NB4 (cell line): ENCODE results near the gene SNTB2.

Experiments
- DNase-seq: peaks from one replicate; pipeline ENCODE4 v3.0.0; 2010; ENCODE audit warnings: low read depth
- H3K4me3 ChIP-seq: one replicate; pipeline ENCODE4 v1.5.1; 2011; ENCODE audit warnings: mild to moderate bottlenecking, low read depth, low read length, moderate library complexity
- CTCF ChIP-seq: IDR thresholded peaks from one replicate; pipeline ENCODE4 v1.5.1; 2012; ENCODE audit warnings: low read depth, low read length
- MYC ChIP-seq: IDR thresholded peaks from 2 replicates; pipeline ENCODE4 v1.6.1; 2011; ENCODE audit warnings: low read depth, low read length
- POLR2A ChIP-seq: IDR thresholded peaks from 2 replicates; pipeline ENCODE4 v1.6.1; 2011; ENCODE audit warnings: mild to moderate bottlenecking; ENCODE audit not compliant: insufficient read length; ENCODE audit errors: extremely low read depth
- TF ChIP-seq, protein P1 (sequence below): IDR thresholded peaks from 2 replicates; pipeline ENCODE4 v1.6.1; 2011; ENCODE audit warnings: low read depth, low read length

Gene SNTB2

DNA sequence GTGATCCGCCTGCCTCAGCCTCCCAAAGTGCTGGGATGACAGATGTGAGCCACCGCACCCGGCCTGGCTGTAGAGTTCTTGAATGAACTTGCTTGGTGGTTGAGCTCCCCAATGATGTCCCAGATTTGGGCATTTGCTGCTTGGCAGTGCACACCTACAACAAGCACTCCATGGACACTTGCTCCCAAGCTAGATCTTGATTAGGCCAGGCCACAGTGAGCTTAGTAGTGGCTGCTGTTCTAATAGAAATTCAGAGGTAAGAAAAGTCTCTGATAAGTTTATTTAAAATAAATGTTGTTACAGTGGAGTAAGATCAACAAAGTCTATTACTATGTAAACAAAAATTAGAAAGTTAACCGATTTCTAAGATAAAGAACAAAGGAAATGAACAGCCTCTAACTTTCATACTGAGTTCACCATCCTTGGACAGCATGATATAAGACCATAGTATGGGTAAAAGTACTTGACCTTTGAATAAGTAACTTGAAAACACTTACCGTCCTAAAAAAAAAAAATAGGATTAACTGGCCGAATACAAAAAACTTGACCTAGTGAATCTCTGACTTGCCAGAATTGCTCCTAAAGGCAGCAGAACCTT, 163.7 kb downstream of the SNTB2 start:
- no peak for TF ChIP-seq CTCF
- no peak for TF ChIP-seq MYC
- TF ChIP-seq, protein P1, sequence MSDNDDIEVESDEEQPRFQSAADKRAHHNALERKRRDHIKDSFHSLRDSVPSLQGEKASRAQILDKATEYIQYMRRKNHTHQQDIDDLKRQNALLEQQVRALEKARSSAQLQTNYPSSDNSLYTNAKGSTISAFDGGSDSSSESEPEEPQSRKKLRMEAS: no peak
- TF ChIP-seq POLR2A: no peak
- H3K4me3 ChIP-seq: no peak overlapping the region
- no peak for DNase-seq

DNA sequence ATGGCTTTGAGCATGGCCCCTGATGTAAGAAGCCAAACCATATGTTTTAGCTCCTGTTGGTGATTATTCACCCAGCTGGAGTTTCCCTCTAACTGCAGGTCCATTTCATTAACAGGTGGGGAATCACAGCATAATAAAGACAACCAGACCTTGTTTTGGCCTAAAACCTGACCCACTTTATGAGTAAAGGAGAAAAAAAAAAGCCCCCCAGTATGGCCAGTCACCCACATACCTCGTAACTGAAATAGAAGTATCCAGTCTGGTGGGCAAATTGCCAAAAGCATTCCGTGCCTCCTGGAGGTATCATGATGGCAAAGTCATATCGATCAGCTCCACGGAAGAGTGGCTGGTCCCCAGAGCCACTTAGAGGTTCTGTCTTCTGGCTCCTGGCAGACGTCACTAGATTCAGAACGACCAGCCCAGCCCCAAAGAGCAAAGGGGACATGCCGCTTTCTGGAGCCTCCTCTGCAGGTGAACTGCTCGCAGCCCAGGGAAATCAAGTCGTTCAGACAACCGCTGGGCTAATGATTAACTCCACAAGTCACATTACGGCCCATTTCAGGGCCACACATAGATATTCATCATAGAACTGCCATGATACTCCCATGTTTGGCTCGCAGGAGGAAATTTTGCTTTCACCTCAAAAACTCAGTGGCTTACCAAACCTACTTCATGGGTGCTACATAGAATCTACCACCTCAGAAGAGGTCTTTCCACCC, 164.5 kb downstream of the SNTB2 start, which contains the start of gene TMED6:
TSS of gene TMED6 (minus strand) at position 478 of the 719 bp plus-strand sequence. CDS start at position 445, 33 bp downstream.
- H3K4me3 ChIP-seq: no peak within 1 kb of the TSS
- no peak for DNase-seq
- TF ChIP-seq MYC: no peak
- no peak for TF ChIP-seq POLR2A
- TF ChIP-seq CTCF: no peak
- TF ChIP-seq, protein P1: no peak
